Measurements from ENCODE around the gene NEIL1. TPM values are rescaled to one million over a fixed set of nuclear protein-coding genes. Genes with fewer than 3 reads are reported as not detected.

The NEIL1 gene
- total RNA-seq, 4 donors from 2014 or later, result 21.4 to 53.5 (median 26.3) TPM

DNA sequence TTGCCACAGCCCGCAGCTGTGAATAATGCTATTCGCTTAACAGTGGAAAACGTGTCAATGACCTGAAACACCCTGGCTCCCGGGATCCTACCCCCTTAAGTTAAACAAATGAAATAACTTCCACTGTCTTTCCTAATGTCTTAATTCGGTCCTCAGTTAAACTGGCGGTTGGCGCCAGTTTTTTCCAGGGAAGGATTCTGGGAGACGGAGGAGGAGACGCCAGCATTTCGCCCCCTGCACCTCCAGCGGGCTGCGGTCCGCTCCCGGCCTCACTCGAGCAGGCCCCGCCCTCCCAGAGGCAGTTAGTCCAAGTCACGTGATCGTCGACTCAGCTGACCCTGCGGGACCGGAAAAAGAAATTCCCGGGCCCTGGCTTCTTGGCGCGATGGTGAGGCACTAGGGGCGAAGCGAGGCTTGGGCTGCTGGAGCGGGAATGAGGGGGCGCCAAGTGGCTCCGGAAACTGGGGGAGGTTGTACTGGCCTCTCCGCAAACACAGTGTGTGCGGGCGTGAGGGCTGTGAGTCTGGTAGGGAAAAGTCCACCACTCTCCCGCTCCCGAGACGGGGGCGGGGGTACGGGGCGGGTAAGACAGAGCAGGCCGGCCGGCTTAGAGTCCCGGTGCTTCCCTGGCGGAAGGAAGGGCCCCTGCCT lies 11.0 kb upstream of the NEIL1 start, which contains the start of gene COMMD4:
TSS of gene COMMD4 (plus strand) at position 359 of the 651 bp plus-strand sequence. CDS start at position 386, 27 bp downstream.
- TF ChIP-seq, protein P1, sequence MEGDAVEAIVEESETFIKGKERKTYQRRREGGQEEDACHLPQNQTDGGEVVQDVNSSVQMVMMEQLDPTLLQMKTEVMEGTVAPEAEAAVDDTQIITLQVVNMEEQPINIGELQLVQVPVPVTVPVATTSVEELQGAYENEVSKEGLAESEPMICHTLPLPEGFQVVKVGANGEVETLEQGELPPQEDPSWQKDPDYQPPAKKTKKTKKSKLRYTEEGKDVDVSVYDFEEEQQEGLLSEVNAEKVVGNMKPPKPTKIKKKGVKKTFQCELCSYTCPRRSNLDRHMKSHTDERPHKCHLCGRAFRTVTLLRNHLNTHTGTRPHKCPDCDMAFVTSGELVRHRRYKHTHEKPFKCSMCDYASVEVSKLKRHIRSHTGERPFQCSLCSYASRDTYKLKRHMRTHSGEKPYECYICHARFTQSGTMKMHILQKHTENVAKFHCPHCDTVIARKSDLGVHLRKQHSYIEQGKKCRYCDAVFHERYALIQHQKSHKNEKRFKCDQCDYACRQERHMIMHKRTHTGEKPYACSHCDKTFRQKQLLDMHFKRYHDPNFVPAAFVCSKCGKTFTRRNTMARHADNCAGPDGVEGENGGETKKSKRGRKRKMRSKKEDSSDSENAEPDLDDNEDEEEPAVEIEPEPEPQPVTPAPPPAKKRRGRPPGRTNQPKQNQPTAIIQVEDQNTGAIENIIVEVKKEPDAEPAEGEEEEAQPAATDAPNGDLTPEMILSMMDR (IDR thresholded peaks at IDR 0.05; ENCODE audit: low read depth), result no peak

DNA sequence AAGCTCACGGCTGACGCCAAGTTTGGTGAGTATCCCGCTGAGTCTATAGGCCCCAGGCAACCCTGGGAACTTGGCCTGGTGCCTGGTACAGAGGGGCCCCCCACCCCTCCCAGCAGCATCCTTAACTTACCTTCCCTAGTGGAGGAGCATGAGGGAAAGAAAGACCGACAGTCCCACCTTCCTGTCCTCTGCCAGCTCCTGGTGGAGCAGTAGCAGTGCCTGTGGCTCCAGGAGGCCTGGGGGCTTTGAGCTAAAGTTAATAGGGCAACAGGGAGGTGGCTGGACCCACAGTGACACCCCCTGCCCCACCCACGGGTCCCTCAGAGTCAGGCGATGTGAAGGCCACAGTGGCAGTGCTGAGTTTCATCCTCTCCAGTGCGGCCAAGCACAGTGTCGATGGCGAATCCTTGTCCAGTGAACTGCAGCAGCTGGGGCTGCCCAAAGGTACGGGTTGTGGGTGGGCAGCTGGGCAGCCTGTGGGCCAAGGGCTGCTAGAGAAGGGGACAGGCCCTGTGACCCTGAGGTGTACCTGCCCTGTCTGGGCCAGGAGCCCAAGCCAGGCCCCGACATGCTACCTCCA lies 8.1 kb upstream of the NEIL1 start:
- TF ChIP-seq, protein P1 (IDR thresholded peaks at IDR 0.05; ENCODE audit: low read depth), result no peak

DNA sequence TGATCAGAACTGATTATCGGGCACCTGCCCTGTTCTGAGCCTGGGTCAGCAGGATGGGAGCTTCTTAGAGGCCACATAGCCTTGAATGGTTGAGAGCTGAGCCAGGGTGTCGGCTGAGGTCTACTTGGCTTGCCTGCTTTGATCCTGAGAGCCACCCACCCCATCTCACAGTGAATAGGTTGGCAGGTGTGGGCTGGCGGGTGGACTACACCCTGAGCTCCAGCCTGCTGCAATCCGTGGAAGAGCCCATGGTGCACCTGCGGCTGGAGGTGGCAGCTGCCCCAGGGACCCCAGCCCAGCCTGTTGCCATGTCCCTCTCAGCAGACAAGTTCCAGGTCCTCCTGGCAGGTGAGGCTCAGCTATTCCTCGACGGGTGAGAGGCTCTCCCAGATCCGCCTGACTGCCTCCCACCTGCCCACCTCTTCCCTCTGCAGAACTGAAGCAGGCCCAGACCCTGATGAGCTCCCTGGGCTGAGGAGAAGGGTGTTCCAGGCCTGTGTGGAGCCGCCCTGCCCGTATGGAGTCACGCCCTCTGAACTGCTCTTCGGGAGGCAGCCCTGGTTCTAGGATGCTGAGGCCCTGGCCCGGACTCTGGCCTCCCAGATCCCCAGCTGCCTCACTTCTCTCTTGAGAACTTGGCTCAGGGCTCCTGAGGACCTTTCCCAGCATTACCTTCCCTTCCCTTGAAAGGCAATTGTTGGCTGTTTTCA lies 7.2 kb upstream of the NEIL1 start:
- TF ChIP-seq, protein P1 (IDR thresholded peaks at IDR 0.05; ENCODE audit: low read depth), result no peak

DNA sequence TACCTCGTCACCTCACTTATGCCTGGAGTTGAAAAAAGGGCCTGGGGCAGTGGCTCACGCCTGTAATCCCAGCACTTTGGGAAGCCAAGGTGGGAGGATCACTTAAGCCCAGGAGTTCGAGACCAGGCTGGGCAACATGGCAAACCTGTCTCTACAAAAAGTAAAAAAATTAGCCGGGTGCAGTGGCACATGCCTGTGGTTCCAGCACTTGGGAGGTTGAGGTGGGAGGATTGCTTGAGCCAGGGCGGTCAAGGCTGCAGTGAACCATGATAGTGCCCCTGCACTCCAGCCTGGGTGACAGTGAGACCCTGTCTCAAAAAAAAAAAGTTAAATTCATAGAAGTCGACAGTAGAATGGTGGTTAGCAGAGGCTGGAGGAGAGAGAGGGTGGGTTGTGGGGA lies 4.6 kb upstream of the NEIL1 start:
- TF ChIP-seq, protein P1 (IDR thresholded peaks at IDR 0.05; ENCODE audit: low read depth), result no peak

DNA sequence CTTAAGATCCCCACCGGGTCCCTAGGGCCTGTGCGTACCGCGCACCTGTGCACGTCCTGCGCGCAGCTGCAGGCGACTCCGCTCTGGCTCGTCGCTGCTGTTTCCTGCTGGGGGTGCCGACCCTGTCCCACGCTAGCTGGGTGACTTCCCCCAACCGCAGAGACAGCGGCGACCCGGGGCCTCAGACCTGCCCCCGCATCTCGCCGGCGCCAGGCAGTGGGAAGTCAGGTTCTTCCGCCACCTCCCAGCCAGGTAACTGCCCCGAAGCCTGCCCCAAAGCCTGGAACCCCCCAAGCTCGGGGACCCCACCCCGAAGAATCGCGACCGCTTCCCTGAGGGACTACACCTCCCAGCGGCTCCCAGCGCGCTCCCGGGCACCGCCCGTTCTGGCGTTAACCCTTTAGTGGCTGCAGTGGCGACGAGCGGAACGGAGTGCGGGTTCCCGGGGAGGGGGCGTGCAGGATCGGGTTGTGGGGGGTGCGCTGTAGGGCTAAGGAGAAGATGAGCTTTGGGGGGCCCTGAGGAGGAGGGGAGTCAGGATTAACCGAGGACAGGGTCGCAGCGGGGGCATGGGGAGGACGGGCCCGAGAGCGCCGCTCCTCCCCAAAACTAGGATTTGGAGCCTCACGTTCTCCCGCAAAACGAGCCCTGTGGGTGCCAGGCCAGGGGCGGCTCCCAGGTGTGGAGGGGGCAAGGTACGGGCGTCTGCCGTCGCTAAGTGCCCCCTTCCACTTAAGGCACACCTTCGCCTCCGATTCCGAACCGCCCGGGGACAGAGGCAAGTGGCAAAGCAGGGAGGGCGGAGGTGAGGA lies 589 bp downstream of the NEIL1 start:
- TF ChIP-seq, protein P1 (IDR thresholded peaks at IDR 0.05; ENCODE audit: low read depth), result no peak

DNA sequence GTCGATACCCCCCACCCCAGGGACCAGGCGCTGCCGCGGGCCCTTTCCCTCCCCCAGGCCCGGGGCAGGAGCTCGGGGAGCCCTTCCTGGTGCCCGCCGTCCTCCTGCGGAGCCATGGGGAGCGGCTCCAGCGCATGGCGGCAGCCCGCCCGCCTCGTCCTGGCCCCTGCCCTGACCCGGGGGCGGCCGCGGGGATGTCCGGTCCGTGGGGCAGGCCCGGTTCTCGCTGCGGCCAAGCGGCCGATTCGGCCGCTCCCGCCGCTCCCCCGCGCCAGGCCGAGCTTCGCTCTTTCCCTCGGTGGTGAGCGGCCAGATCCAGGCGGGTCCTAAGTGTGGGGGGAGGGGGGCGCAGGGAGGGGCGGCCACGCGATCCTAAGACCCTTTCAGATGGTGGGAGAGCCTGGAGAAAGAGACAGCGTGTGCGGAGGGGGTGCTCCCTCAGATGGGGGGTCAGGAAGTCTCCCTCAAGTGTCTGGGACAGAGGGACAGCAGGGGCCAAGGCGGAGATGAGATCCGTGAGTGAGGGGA lies 1.3 kb downstream of the NEIL1 start:
- TF ChIP-seq, protein P1 (IDR thresholded peaks at IDR 0.05; ENCODE audit: low read depth), result no peak

Measured in subcutaneous adipose tissue (tissue), 4 donors.